ENCODE measurements around the gene PDCD6IP.
"Not testable (repeated sequence)": the region's sequence is repeated elsewhere in the genome, so short reads cannot be mapped to it uniquely, and the experiment has no call there.

The PDCD6IP gene

DNA sequence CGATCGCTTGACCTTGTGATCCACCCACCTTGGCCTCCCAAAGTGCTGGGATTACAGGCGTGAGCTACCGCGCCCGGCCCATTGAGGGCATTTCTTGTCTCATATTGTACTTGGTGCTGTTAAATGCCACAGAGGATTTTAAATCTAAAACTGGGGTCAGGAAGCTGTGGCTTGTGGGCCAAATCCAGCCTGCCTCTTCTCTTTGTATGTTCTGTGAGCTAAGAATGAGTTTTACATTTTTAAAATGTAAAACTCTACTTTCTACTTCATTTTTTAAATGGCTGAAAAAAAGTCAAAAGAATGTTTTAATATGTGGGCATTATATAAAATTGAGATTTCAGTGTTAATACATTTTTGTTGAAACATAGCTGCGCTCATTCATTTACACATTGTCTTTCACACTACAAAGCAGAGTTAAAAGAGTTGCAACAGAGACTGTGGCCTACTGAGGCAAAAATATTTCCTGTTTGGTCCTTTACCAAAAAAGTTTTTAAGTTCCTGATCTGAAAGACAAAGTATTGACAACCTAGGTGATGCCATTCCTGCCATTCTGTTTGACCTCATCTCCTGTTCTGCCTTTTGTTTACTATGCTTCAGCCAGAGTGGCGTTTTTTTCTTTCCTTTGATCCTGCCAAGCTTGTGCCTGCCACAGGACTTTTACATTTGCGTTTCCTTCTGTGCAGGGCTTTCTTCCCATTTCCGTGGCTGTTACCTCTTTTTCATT is 50.4 kb downstream of the PDCD6IP start:
- no peak for DNase-seq (ENCODE audit: low read depth in 2 of 2)

DNA sequence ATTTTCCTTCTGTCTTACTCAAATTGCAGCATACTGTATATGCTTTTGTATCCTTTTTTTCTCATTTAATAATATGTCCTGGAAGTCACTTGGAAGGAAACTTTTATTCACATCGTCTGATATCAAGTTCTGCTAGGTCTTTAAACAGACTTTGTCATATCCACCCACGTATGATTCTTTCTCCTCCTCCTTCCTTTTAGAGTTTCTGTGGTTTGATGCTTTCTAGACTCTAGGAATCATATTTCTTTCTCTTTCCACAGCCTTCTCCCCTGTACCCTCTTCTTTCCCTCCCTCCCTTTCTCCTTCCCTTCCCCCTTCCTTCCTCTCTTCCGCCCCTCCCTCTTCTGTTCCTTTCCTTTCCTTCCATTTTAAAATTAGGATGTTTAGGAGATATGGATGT is 52.2 kb downstream of the PDCD6IP start:
- DNase-seq (ENCODE audit: low read depth in 2 of 2), result not testable (repeated sequence)

DNA sequence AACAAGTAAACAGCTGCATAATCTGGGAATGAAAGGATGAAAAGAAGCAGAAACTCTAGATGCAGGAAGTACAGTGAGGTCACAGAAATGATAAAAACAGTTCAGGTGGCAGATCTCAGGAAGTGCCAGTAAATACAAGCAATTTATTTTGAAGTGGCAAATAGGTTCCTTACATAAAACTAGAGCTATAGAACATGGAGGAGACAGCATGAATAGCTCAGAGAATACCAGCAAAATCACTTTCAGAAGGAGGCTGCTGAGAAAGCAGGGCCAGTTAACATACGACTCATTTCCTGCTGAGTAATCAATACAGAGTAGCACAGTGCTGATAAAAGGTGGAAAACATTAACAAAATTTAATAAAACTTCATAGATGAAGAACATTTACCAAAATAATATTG is 57.0 kb downstream of the PDCD6IP start:
- not testable (repeated sequence) for DNase-seq (ENCODE audit: low read depth in 2 of 2)

DNA sequence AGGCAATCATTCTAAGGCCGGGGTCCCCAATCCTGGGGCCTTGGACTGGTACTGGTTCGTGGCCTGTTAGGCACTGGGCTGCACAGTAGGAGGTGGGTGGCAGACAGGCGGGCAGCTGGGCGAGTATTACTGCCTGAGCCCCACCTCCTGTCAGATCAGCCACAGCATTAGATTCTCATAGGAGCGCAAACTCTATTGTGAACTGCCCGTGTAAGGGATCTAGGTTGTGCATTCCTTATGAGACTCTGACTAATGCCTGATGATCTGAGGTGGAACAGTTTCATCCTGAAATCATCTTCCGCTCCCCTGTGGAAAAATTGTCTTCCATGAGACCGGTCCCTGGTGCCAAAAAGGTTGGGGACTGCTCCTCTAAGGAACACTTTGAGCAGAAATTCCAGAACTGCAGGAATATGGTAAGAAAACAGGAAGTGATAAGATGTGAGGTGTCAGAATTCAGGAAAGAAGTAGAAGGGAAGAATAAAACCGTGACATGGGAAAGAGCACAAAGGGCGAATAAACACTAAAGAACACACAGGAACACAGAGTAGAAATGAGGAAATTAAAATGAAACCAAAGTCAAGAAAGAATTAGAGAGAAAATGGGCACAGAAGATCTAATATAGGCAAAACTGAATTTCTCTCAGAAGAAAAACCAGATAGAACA is 57.6 kb downstream of the PDCD6IP start:
- DNase-seq (ENCODE audit: low read depth in 2 of 2), result no peak

DNA sequence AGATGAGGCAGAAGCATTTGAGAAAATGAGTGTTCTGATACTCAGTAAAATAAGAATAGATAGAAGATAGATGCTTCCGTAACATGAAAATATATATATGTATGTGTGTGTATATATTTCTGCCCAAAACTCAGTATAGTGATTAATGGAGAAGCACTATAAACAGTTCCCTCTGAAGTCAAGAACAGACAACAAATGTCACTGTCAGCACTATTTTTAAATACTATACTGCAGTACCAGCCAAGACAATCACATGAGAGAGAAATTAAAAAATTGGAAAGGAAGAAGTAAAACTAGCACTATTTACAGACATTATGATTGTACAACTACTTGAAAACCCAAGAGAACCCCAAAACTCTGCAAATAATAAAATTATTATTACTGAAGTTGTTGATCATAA is 59.3 kb downstream of the PDCD6IP start:
- DNase-seq (ENCODE audit: low read depth in 2 of 2), result not testable (repeated sequence)

DNA sequence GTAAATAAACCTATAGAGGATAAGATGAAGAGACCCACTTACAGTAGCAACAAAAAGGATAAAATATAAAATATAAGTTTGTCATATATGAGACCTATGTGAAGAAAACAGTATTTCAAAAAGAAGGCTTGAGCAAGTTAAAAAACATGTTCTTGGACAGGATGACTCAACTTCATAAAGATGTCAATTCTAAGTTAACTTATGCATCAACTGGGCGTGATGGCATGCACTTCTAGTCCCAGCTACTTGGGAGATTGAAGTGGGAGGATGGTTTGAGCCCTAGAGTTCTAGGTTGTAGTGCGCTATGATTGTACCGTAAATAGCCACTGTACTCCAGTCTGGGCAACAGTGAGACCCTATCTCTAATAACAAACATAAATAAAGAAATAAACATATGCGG is 59.7 kb downstream of the PDCD6IP start:
- DNase-seq (ENCODE audit: low read depth in 2 of 2), result no peak

DNA sequence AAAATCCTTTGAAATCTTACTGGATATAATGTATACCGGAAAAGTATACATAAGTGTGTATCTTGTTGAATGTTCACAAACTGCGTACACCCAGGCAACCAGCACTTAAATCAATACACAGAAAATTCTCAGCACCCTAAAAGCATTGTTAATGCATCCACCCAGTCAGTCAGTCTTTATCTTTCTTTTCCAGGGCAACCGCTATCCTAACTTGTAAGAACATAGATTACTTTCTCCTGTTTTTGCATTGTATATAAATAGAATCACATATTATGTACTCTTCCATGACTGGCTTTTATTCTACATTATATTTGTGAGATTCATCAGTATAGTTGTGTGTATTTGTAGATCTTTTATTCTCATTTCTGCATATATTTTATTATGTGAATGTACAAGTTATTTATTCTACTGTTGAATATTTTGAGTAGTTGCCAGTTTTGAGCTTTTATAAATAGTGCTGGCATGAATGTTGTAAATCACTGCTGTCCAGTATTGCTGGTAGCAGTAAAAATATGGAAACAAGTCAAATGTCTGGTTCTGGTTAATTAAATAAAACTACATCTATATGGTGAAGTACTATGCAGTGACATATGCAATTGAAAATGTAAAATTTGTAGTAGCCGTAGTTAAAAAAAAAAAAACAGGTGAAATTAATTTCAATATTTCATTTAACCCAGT is 62.1 kb downstream of the PDCD6IP start:
- no peak for DNase-seq (ENCODE audit: low read depth in 2 of 2)

DNA sequence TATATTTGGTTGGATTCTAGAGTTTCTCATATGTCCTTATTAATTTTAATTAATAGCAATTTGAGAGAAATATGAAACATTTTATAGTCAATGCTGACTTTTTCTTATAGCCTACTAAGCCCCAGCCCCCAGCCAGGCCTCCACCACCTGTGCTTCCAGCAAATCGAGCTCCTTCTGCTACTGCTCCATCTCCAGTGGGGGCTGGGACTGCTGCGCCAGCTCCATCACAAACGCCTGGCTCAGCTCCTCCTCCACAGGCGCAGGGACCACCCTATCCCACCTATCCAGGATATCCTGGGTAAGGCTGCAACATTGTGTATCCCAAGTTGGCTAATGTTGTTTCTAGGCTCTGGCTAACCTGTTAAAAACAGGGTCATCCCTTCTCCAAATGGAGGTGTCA is 66.7 kb downstream of the PDCD6IP start:
- DNase-seq (ENCODE audit: low read depth in 2 of 2), result no peak

DNA sequence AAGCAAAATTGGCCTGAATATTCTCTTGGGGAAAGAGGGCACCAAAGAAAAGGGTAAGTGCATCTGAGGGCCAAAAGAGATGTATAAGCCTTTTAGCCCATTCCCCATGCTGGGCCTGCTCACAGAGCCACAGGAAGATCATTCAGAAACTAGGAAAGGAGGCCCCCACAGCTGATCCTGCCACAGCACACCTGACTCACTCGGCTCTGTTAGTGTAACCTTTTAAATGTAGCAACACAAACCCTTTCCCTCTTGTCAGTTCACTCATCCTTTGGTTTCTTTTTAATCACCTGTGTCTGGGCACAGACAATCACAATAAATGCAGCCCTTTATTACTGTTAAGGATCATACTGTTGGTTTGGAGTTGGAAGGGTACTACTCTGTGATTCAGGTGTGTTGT is 69.9 kb downstream of the PDCD6IP start:
- no peak for DNase-seq (ENCODE audit: low read depth in 2 of 2)

DNA sequence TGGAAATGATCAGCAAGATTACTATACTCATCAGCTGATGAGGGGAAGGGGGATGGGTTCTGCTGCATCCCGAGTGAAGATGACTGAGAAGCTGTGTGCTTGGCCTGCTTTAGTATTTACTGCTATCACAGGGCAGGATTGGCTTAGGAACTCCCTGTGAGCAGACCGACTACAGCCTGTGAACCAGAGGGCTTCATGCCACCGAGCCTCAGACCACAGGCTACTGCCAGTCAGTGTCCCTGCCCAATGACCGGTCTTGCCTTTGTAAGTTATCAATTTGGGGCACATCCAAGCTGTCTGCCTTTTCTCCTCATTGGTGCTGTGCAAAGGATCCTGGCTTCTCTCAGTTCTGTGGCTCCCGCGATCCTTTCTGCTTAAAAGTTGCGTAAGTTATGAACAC is 71.5 kb downstream of the PDCD6IP start:
- no peak for DNase-seq (ENCODE audit: low read depth in 2 of 2)

DNA sequence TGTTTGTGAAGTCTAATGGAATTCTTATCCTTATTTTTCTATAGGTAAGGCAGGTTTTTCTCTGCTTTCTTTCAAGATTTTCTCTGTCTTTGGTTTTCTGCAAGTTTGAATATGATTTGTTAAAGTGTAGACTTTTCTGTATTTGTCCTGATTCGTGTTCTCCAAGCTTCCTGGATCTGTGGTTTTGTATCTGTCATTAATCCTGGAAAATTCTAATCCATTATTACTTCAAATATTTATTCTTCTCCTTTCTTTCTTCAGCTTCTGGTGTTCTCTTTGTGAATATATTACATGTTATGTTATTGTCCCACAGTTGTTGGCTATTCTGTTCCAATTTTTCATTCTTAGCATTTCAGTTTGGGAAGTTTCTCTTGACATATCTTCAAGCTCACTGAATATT is 76.4 kb downstream of the PDCD6IP start:
- no peak for DNase-seq (ENCODE audit: low read depth in 2 of 2)

DNA sequence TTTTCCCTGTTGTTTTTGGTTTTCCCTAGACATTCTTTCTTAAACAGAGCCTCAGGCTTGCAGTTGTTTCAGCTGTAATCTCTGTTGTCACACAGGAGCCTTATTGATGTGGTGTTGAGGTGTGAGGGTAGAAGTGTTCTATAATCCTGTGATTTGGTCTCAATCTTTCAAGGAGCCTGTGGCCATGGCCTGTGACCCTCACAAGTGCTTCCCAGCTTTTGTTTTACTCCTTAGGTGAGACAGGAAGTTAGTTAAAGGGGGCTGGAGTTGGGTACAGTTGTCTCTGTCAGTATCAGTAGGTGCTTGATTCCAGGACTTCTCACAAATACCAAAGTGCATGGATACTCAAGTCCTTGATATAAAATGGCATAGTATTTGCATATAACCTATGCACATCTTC is 77.2 kb downstream of the PDCD6IP start:
- DNase-seq (ENCODE audit: low read depth in 2 of 2), result no peak

DNA sequence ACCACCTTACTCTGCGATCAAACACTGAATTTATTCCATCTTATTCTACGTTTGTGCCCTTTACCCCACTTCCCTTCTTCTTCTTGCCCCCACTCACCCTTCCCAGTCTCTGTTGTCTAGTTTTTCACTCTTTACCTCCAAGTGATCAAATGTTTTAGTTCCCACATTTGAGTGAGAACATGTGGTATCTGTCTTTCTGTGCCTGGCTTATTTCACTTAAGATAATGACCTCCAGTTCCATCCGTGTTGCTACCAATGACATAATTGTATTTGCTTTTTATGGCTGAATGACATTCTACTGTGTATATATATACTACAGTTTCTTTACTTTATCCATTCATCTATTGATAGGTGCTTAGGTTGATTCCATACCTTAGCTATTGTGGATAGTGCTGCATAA is 78.8 kb downstream of the PDCD6IP start:
- no peak for DNase-seq (ENCODE audit: low read depth in 2 of 2)

DNA sequence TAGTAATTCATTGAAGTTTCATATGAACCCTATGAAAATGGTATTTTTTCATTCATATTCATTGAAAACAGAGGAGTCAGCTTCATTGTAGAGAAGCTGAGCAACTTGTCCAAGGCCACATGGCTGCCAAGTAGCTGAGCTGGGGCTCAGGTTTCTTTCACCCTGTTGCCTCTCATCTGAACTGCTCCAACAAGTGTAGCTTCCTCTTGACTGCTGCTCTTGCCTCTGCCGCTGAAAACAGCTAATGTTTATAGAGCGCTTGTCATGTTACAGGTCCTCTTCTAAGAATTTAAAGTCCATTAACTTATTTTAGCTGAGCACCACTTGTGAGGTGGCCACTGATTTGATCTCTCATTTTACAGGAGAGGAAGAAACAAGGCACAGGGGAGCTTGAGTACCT is 81.1 kb downstream of the PDCD6IP start:
- no peak for DNase-seq (ENCODE audit: low read depth in 2 of 2)

DNA sequence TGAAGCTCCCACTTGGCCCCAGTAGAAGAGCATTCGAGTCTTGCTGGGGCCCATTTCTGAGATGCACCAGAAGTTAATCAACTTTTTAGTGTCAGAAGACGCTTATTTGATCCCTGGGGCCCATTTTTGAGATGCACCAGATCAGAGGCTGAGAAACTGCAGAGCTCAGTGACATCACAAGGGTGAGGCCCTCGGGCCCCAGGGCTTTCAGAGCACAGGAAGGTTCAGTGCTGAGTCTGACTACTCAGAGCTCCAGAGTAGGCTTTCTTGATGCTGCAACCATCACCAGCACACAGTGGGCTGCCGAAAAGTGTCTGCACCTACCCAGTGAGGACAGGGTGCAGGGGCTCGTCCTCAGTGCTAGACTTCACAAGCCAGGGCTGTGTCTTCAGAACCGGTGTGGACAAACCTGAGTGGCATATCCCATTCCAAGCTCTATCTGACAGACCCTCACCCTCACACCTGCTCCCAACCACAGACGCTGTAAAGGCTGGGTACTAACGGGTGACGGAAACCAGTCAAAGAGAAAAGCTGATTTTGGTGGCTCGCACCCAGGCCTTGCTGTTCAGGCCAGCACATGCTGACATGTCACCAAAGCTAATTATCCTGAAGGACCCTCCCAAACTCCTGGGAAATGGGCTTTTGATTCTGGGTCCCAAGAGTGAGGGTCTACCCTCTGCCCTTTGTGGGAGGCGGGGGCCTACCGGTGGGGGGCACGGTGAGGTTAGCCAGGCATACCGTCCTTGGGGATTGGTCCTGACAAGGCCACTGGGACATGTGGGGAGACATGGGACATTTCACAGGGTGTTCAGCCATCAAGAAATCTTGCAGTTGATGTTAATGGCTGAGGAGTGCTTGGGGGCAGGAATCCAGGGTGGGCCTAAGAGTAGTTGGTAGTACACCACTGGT is 83.0 kb downstream of the PDCD6IP start:
- DNase-seq (ENCODE audit: low read depth in 2 of 2), result no peak

DNA sequence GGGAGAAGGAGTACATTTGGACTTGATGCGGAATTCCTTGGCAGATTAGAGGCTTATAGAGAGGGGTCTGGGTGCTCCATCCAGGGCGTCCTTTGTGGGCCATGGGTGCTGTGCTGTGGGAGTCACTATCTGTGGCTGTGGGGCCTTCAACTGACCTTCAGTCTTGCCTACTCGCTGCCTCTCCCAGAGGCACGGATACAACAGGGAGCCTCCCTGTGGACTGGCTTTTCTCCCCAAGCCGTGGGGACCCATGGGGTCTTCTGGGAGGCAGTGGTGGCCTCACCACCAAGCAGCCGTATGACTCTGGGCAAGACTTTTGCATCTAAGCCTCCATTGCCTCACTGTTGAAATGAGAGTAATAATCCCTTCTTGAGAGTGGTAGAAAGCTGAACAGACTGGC is 83.9 kb downstream of the PDCD6IP start:
- no peak for DNase-seq (ENCODE audit: low read depth in 2 of 2)

DNA sequence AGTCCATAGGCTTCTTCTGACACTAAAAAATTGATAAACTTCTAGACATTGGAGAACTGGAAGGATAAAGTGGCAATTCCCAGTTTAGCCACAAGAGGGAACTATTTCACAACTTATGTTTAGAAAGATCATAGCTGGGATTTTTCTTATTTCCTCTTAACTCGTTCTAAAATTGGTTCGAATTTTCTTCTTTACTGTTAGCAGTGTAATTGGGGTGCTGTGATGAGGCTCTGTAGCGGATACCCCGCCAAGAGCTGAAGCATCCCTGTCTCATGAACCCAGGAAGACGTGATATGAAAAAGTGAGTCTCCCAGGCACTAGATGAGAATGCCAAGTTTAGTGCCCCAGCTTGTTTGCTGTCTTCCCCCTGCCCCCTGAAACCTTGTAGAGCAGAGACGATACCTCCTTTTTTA is 85.1 kb downstream of the PDCD6IP start:
- peak in 1 of 2 donors; percentile 36 for DNase-seq (ENCODE audit: low read depth in 2 of 2)

DNA sequence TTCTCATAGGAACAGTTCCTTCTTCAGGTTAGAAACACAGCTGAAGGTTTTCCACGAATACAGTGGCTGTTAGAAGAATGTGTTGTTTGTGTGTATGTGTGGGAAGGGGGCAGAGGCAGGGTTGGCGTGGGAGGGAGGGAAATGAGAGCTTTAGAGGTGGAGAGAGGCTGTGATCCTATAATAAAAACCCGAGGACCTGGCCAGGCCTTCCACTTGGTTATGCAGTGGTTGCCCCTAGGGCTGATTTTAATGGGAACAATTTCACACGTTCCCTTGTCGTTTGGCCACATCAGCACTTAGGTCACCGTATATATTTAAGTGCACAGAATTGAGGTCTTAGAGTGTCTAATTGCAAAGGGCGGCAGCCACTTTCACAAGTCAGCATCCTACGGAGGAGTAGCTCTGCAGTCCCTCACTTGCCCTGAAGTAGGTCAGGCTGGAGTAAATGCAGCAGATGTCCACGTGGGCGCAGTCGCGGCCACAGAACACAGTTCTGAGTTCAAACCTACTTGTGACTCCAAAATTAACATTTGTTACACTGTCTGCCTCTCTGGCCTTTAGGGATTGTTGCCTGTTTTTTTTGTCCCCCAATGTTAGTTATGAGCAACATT is 85.6 kb downstream of the PDCD6IP start:
- no peak for DNase-seq (ENCODE audit: low read depth in 2 of 2)

DNA sequence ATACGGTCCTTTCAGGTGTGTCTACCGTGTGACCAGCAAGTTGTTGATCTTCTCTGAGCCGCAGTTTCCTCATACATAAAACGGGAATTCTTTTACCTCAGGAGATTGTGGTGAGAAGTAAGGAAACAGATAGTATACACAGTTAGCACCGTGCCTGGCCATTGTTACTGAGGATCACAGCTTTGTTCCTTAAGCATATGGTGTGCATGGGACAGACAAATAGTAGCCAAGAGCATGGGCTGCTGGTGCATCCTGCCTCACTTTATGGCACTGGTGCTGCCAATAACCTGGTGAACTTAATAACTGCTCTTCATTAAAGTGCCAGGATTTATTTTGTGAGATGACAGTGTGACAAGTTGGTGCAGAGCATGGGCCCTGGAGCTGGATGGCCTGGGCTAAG is 86.3 kb downstream of the PDCD6IP start:
- no peak for DNase-seq (ENCODE audit: low read depth in 2 of 2)

DNA sequence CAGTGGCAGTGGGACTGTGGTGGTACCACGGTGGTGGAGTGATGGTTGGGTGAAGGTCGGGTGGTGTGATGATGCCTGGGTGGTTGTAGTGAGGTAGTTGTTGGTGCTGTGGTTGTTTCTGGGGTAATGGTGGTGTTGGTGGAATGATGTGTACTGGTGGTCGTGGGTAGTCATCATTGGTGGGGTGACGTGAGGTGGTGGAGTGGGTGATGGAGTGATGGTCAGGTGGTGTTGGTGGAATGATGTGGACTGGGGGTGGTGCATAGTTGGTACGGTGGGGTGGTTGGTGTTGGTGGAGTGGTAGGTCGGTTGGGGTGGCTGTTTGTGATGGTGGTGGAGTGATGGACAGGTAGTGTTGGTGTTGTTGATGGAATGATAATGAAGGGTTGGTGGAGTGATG is 87.1 kb downstream of the PDCD6IP start:
- DNase-seq (ENCODE audit: low read depth in 2 of 2), result no peak

DNA sequence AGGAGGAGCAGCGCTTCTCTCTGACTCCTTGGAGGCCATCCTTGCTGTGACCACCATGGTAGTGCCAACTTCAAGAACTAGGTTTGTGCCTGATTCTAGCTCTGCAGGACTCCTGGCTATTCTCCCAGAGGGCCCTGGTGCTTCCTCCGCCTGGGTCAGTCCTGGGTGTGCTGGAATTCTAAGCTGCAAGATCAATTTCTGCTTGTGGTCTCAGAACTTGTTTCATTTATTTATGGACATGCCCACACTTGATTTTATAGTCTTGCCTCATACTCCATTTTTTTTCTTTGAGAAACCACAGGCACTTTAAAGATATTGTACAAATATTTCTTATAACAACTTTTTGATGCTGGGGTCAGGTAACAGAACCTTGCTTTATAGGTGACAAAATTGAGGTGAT is 87.6 kb downstream of the PDCD6IP start:
- DNase-seq (ENCODE audit: low read depth in 2 of 2), result no peak

DNA sequence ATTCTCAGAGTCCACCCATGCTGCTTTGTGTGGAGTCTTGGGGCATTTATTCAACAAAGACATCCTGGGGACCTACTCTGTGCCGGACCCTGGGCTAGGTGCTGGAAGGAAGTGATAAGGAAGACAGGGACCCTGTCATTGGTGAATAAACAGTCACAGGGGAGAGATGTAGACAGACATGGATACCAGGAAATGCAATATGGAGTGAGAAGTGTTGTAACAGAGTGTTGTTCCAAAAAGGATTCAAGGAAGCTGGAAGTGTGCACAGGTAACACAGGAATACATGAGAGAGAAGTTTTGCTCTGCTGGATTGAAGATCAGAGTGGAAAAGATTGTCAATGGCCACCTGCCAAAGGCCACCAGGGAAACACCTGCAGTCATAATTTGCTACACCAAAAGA is 89.0 kb downstream of the PDCD6IP start:
- no peak for DNase-seq (ENCODE audit: low read depth in 2 of 2)

Data from activated CD4-positive, alpha-beta T cell treated with anti-CD3 and anti-CD28 coated beads for 24 hours (primary cell).